ENCODE results near the gene DHX9. TPM values are rescaled to one million over a fixed set of nuclear protein-coding genes. Genes with fewer than 3 reads are reported as not detected.

Gene DHX9
- polyA plus RNA-seq, result 159 TPM
- long read RNA-seq, donor 1, full-length matches to known transcripts, result 8 of 27 reads
- long read RNA-seq, donor 1, partial matches to known transcripts, result 19 of 27 reads
- long read RNA-seq, donor 1, other reads (novel, unspliced or antisense), result 0 of 27 reads
- long read RNA-seq, donor 2, full-length matches to known transcripts, result 11 of 57 reads
- long read RNA-seq, donor 2, partial matches to known transcripts, result 46 of 57 reads
- long read RNA-seq, donor 2, other reads (novel, unspliced or antisense), result 0 of 57 reads
- long read RNA-seq, donor 3, result 0 reads
- long read RNA-seq, donor 4, result 0 reads
- long read RNA-seq, donor 5, full-length matches to known transcripts, result 3 of 34 reads
- long read RNA-seq, donor 5, partial matches to known transcripts, result 31 of 34 reads
- long read RNA-seq, donor 5, other reads (novel, unspliced or antisense), result 0 of 34 reads
- long read RNA-seq, donor 6, full-length matches to known transcripts, result 5 of 81 reads
- long read RNA-seq, donor 6, partial matches to known transcripts, result 76 of 81 reads
- long read RNA-seq, donor 6, other reads (novel, unspliced or antisense), result 0 of 81 reads
- long read RNA-seq, donor 7, full-length matches to known transcripts, result 2 of 9 reads
- long read RNA-seq, donor 7, partial matches to known transcripts, result 7 of 9 reads
- long read RNA-seq, donor 7, other reads (novel, unspliced or antisense), result 0 of 9 reads
- long read RNA-seq, donor 8, full-length matches to known transcripts, result 4 of 53 reads
- long read RNA-seq, donor 8, partial matches to known transcripts, result 49 of 53 reads
- long read RNA-seq, donor 8, other reads (novel, unspliced or antisense), result 0 of 53 reads
- long read RNA-seq, donor 9, full-length matches to known transcripts, result 9 of 33 reads
- long read RNA-seq, donor 9, partial matches to known transcripts, result 24 of 33 reads
- long read RNA-seq, donor 9, other reads (novel, unspliced or antisense), result 0 of 33 reads
- long read RNA-seq, donor 10, full-length matches to known transcripts, result 6 of 28 reads
- long read RNA-seq, donor 10, partial matches to known transcripts, result 22 of 28 reads
- long read RNA-seq, donor 10, other reads (novel, unspliced or antisense), result 0 of 28 reads
- long read RNA-seq, donor 11, full-length matches to known transcripts, result 8 of 61 reads
- long read RNA-seq, donor 11, partial matches to known transcripts, result 53 of 61 reads
- long read RNA-seq, donor 11, other reads (novel, unspliced or antisense), result 0 of 61 reads

DNA sequence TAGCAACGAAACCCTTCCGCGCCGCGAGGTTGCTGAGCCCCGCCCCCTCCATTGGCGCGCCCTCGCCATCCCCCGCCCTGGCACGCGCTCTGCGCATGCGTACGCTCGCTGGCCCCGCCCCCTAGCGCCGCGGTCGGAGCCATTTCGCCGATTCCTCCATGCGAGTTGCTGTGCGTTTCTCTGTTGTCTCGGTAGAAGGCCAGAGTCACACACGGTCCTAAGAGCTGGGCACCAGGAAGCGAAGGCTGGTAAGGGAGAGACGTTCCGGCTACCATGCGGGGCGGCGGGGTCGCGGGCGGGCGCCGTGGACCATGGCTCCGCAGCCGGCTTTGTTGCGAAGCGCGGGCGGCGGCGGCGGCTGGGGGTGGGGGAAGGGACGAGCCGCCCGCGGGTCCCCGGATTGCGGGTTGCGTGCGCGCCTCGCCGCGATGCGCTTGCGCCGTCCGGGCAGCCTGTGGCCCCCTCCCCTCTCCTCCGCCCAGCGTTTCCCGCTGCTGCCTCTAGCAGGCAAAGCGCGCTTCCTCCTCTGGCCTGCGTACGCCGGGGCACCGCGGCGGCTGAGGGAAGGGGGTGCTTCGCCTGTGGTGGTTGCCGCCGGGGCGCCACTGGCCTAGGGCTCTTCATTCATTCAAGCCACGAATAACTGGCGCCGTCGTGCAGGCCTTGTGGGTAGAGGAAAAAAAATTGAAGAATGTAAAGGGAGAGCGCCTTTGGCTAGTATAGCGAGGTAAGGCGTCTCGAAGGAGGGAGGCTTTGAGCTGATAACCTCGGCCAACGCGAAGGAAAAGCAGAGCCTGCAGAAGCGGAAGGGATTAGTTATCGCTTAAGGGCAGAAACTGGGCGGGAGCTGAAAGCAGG lies at the start of gene DHX9:
TSS of gene DHX9 (plus strand) at position 139 of the 858 bp plus-strand sequence. CDS start 3,220 bp downstream, outside the sequence.
- H3K27me3 ChIP-seq (ENCODE audit: control insufficient read depth, insufficient read depth, low read length), result no peaks in the 10 kb centered on the region
- no peaks in the 10 kb centered on the region for H3K9me3 ChIP-seq (ENCODE audit: control insufficient read depth, low read depth, low read length)
- H3K36me3 ChIP-seq (ENCODE audit: control insufficient read depth, insufficient read depth, low read length), result peaks cover 11% of the 10 kb centered on the region
- WGBS (ENCODE audit: insufficient coverage, low lambda C conversion rate), result 0% methylated on average over 4 of the region's 92 CpGs
- peaks cover 11% of the 10 kb centered on the region for H3K4me1 ChIP-seq (ENCODE audit: control insufficient read depth, insufficient read depth, low read length)
- H3K4me3 ChIP-seq (ENCODE audit: low read length), result peak within 1 kb of the TSS; percentile 95
- peak; percentile 88 to 92 for DNase-seq
- H3K27ac ChIP-seq (ENCODE audit: low read length), result peak within 1 kb of the TSS; percentile 98

DNA sequence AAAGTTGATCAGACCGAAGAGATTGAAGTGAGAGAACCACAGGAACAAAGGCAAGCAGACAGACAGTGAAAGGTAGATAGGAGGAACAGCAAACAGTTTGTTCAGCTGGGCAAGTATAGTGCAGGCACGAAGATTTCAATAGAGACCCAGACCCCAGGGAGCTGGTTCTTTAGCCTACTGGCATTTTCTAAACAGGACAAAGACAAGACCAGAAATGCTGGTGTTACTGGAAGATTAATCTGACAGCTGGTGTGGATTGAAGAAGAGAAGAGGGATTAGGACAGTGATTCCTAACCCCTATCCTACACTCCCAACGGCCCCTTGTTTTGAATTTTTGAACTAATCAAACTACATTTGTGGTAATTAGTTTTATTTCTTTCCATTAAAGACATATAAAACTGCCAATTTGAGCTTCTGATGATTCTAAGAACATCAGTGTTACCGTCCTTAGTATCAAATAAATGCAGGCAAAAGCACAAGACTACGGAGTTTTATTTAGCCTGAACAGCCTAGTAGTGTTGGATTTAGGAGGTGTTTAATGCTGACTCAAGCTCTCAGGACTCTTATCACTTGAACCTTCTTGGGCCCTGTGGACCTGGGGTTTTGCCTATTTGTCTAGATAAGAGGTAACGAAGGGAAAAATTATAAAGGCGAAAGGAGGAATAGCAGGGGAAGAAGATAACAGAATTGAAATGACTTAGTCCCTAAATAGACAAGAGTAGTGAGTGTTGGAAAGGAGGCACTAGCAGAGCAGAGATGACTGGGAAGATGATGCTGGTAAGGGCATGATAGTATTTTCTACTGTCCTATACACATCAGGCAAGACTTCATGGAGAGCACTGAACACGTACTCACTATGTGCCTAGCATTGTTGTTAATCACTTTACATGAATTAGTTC lies 47.6 kb upstream of the DHX9 start:
- H3K4me3 ChIP-seq (ENCODE audit: low read length), result no peak overlapping the region
- no peaks in the 10 kb centered on the region for H3K9me3 ChIP-seq (ENCODE audit: control insufficient read depth, low read depth, low read length)
- peak overlapping the region; percentile 34 for H3K27ac ChIP-seq (ENCODE audit: low read length)
- DNase-seq, result no peak
- H3K36me3 ChIP-seq (ENCODE audit: control insufficient read depth, insufficient read depth, low read length), result no peaks in the 10 kb centered on the region
- WGBS (ENCODE audit: insufficient coverage, low lambda C conversion rate), result no CpG with 5 or more reads among the region's 8 CpGs
- peaks cover 18% of the 10 kb centered on the region for H3K4me1 ChIP-seq (ENCODE audit: control insufficient read depth, insufficient read depth, low read length)
- peaks cover 19% of the 10 kb centered on the region for H3K27me3 ChIP-seq (ENCODE audit: control insufficient read depth, insufficient read depth, low read length)

DNA sequence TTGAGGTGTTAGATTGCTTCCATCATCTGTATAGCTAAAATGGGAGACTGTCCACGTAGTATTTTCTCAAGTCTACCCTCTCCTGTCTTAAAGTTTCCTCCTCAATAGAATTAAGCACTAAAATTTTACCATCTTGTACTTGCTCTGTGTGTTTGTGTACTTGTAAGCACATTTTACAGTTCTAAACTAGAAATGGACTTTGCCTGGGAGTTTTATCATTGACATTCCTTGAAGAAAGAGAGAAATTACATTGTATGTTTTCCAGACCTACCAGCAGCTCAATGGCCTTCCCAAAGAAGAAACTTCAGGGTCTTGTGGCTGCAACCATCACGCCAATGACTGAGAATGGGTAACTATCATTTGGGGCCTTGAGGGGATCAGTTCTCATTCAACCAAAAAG lies 45.1 kb upstream of the DHX9 start:
- Histone ChIP-seq H3K9me3 (ENCODE audit: control insufficient read depth, low read depth, low read length) (no peaks in the 10 kb centered on the region), H3K4me3 (ENCODE audit: low read length) (no peak overlapping the region), H3K4me1 (ENCODE audit: control insufficient read depth, insufficient read depth, low read length) (peaks cover 18% of the 10 kb centered on the region), H3K27me3 (ENCODE audit: control insufficient read depth, insufficient read depth, low read length) (peaks cover 5% of the 10 kb centered on the region), H3K27ac (ENCODE audit: low read length) (peak overlapping the region; percentile 81), H3K36me3 (ENCODE audit: control insufficient read depth, insufficient read depth, low read length) (peaks cover 4% of the 10 kb centered on the region)
- WGBS (ENCODE audit: insufficient coverage, low lambda C conversion rate), result no CpG with 5 or more reads among the region's 2 CpGs
- DNase-seq, result peak in 1 of 2 donors; percentile 64

DNA sequence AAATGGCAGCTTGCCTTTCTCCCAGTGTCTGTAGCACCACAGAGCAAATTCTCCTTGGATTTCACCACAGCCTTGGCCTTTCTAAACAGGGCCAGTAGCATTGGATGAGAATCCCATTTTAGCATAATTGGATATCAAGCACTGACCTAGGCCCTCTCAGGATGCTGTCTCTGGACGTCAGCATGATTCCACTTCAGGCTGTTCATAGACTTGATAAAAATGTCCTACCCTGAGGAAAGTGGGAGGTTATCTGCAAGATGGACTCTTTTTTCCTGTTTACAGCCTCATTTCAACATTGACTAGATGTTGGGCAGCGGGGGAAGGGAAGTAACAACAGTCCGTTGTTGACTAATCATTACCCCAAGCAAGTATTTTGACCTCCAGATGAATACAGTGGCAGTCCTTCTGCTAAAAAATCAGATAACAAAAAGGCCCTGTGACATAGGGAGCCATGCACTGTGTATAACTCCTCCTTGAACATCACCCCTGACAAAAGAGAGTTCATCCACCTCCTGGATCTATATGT lies 44.4 kb upstream of the DHX9 start:
- H3K27ac ChIP-seq (ENCODE audit: low read length), result peak overlapping the region; percentile 81
- no CpG with 5 or more reads among the region's 3 CpGs for WGBS (ENCODE audit: insufficient coverage, low lambda C conversion rate)
- no peaks in the 10 kb centered on the region for H3K9me3 ChIP-seq (ENCODE audit: control insufficient read depth, low read depth, low read length)
- H3K36me3 ChIP-seq (ENCODE audit: control insufficient read depth, insufficient read depth, low read length), result peaks cover 4% of the 10 kb centered on the region
- peaks cover 2% of the 10 kb centered on the region for H3K27me3 ChIP-seq (ENCODE audit: control insufficient read depth, insufficient read depth, low read length)
- DNase-seq, result peak; percentile 51 to 66
- peaks cover 18% of the 10 kb centered on the region for H3K4me1 ChIP-seq (ENCODE audit: control insufficient read depth, insufficient read depth, low read length)
- H3K4me3 ChIP-seq (ENCODE audit: low read length), result no peak overlapping the region

DNA sequence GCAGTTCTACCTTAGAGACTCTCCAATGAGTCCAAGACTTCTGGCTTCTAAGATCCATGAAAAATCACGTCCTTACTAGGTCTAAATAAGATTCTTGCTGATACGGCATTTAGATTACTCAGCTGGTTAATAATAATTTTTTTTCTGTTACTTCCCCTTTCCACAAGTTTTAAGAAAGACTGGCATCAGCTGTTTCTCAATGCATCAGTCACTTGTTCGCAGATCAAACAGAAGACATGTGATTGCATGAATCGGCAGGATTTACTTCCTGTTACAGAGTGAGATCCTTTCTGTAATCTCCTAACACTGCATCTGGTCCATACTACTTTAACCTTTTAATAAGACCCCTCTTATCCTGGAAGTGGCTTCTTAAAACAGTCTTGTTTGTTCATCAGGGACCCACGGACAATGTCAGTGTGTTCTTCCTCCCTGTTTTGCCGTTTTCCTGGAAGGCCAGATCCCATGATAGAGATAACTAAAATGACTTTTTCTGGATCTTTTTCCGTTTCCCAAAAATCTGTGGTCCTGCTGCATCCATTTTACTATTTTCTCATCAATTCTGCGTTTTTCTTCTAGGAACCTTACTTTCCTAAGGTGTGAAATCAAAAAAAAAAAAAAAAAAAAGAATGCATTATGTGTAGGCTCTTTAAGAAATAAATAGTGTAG lies 43.5 kb upstream of the DHX9 start:
- Histone ChIP-seq H3K27ac (ENCODE audit: low read length) (peak overlapping the region; percentile 81), H3K27me3 (ENCODE audit: control insufficient read depth, insufficient read depth, low read length) (peaks cover 2% of the 10 kb centered on the region), H3K36me3 (ENCODE audit: control insufficient read depth, insufficient read depth, low read length) (peaks cover 4% of the 10 kb centered on the region), H3K4me3 (ENCODE audit: low read length) (no peak overlapping the region), H3K4me1 (ENCODE audit: control insufficient read depth, insufficient read depth, low read length) (peaks cover 18% of the 10 kb centered on the region), H3K9me3 (ENCODE audit: control insufficient read depth, low read depth, low read length) (no peaks in the 10 kb centered on the region)
- peak; percentile 51 to 73 for DNase-seq
- 79% methylated on average over 6 of the region's 8 CpGs for WGBS (ENCODE audit: insufficient coverage, low lambda C conversion rate)

DNA sequence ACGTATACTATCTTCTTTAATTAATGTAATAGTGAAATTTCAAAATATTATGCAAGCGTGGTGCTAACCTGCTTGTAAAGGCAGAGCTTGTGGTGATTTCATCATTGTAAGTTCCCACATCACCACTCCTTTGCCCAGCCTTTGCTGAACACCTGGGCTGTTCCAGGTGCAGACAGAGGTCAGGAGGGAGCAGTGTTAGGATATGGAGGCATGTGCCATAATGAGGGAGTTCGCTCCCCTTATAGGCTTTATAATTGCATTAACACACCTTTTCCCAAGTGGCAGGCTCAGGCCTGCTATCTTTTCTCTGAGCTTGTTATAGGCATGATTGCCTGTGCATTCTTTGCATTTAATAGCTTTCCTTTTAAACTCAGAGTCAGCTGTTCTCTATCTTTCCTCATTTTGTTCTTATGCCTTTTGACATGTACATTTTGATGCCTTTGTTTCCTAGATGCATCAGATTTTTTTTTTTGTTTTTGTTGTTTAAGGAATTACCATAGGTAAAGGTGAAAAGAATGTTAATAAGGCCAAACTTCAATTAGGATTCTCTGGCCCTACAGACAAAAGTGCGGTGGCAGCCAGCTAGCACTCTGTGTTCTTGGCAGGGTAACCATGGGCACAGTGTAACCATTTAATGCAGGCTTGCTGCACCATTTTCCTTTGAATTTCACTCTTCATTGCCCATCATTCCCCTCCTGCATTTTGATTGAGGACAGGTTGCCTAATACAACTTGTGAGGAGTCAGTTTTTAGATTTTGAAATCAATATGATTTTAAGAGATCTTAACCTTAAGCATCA lies 36.9 kb upstream of the DHX9 start:
- DNase-seq, result no peak
- H3K27ac ChIP-seq (ENCODE audit: low read length), result no peak overlapping the region
- WGBS (ENCODE audit: insufficient coverage, low lambda C conversion rate), result 100% methylated on average over 1 of the region's 4 CpGs
- H3K9me3 ChIP-seq (ENCODE audit: control insufficient read depth, low read depth, low read length), result no peaks in the 10 kb centered on the region
- H3K36me3 ChIP-seq (ENCODE audit: control insufficient read depth, insufficient read depth, low read length), result peaks cover 9% of the 10 kb centered on the region
- no peaks in the 10 kb centered on the region for H3K4me1 ChIP-seq (ENCODE audit: control insufficient read depth, insufficient read depth, low read length)
- no peak overlapping the region for H3K4me3 ChIP-seq (ENCODE audit: low read length)
- H3K27me3 ChIP-seq (ENCODE audit: control insufficient read depth, insufficient read depth, low read length), result no peaks in the 10 kb centered on the region

DNA sequence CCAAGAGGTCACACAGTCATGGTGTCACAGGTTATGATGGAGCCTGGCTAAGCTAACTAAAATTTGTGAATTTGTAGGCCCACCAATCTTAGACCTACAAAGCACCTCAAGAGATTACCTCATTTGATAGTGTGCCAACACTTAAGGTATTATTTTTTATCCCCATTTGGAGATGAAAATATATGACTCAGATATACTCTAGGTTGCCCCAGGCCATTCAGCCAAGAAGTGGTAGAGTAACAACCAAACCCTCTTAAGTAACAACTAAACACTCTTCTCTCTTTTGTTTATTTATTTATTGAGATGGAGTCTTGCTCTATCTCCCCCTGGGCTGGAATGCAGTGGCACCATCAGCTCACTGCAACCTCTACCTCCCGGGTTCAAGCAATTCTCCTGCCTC lies 35.3 kb upstream of the DHX9 start:
- Histone ChIP-seq H3K27me3 (ENCODE audit: control insufficient read depth, insufficient read depth, low read length) (no peaks in the 10 kb centered on the region), H3K4me3 (ENCODE audit: low read length) (no peak overlapping the region), H3K9me3 (ENCODE audit: control insufficient read depth, low read depth, low read length) (no peaks in the 10 kb centered on the region), H3K27ac (ENCODE audit: low read length) (no peak overlapping the region), H3K36me3 (ENCODE audit: control insufficient read depth, insufficient read depth, low read length) (peaks cover 8% of the 10 kb centered on the region), H3K4me1 (ENCODE audit: control insufficient read depth, insufficient read depth, low read length) (no peaks in the 10 kb centered on the region)
- no CpG with 5 or more reads among the region's 1 CpG for WGBS (ENCODE audit: insufficient coverage, low lambda C conversion rate)
- DNase-seq, result no peak

DNA sequence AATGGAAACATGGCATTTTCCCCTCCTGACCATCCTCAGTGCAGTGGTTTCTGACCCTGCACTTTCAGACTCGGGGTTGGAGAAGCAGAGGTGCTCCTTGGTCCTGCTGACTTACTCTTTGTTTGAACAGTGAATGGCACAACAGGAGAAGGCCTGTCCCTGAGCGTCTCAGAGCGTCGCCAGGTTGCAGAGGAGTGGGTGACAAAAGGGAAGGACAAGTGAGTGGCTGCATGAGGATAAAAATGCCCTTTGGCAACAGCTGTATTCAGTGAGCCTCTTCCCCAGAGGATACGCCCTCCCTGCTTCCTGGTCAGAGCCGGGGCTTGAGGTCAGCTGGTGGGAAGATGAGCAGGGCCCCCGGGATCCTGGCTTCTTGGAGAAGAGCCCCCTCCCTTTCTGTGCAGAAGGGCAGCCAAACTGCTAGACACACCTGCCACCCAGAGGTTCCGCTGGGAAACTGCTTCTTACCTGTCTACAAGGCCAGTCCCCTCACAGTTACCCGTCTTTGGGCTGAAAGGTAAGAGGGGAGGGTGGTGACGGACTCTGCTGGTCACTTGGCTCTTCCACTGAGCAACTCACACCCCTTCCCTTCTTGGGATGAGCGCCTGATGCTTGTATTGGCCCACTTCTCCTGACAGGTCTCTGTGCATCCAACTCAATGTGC lies 33.0 kb upstream of the DHX9 start:
- peaks cover 8% of the 10 kb centered on the region for H3K36me3 ChIP-seq (ENCODE audit: control insufficient read depth, insufficient read depth, low read length)
- no peak for DNase-seq
- H3K27ac ChIP-seq (ENCODE audit: low read length), result no peak overlapping the region
- H3K4me3 ChIP-seq (ENCODE audit: low read length), result no peak overlapping the region
- 0% methylated on average over 1 of the region's 11 CpGs for whole genome bisulfite sequencing (ENCODE audit: insufficient coverage, low lambda C conversion rate)
- no peaks in the 10 kb centered on the region for H3K9me3 ChIP-seq (ENCODE audit: control insufficient read depth, low read depth, low read length)
- H3K27me3 ChIP-seq (ENCODE audit: control insufficient read depth, insufficient read depth, low read length), result no peaks in the 10 kb centered on the region
- H3K4me1 ChIP-seq (ENCODE audit: control insufficient read depth, insufficient read depth, low read length), result no peaks in the 10 kb centered on the region

All from large intestine (tissue), 12 donors.